ENCODE measurements around the gene TTC14. TPM values are rescaled to one million over a fixed set of nuclear protein-coding genes. Genes with fewer than 3 reads are reported as not detected.

Gene TTC14
- total and polyA plus RNA-seq, 2 of the 8 experiments (the other 6 are each of a cell fraction or from before 2014, with no cell fraction given): 10.2 to 22.3 TPM

GRCh38 chr3:180619723-180620122 is 17.8 kb downstream of the TTC14 start (continued):
- TF ChIP-seq CHD7 (IDR thresholded peaks at IDR 0.05; ENCODE audit: insufficient replicate concordance, low read length) (no peak), TCF12 (IDR thresholded peaks at IDR 0.05; ENCODE audit: low read depth, low read length) (no peak), SRF (IDR thresholded peaks at IDR 0.05; ENCODE audit: low read depth, low read length) (no peak), SUZ12 (IDR thresholded peaks at IDR 0.05; ENCODE audit: low read length) (no peak), EGR1 (IDR thresholded peaks at IDR 0.05; ENCODE audit: borderline replicate concordance, low read depth, low read length) (no peak), MAFK (IDR thresholded peaks at IDR 0.05; ENCODE audit: low read depth, low read length) (no peak), KDM5A (IDR thresholded peaks at IDR 0.05; ENCODE audit: low read length) (no peak), TAF1 (IDR thresholded peaks at IDR 0.05; ENCODE audit: low read depth, low read length) (no peak), SP1 (IDR thresholded peaks at IDR 0.05; ENCODE audit: low read depth, low read length) (no peak)
